ENCODE measurements around the gene LRFN2.

The LRFN2 gene

DNA sequence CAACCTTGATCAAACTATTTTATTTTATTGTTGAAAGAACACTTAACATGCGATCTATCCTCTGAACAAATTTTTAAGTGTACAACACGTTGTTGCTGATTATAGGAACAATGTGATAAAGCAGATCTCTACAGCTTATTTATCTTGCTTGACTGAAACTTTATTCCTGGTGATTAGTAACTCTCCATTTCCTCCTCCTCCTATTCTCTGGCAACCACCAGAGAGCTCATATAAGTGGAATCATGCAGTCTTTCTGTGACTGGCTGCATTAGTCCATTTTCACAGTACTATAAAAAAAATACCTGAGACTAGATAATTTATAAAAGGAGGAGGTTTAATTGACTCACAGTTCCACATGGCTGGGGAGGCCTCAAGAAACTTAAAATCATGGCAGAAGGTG is 218.1 kb downstream of the LRFN2 start:
- DNase-seq = no peak

DNA sequence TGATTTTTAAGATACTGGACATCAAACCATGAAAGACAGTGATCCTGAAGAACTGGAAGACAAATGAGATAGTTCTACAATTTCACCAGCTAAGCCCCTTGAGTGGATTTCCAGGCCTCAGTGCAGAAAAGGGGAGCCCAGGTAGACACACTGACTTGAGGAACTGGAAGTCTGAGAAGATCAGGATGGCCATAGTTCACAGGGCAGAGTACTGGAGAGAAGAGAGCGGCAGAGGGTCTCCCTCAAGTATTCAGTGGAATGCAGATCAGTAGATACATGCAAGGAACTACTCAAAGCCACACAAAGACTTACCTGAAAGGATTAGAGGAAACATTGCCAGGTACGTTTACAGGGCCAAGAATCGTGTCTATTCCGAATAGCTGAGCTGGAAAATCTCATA is 224.3 kb downstream of the LRFN2 start:
- DNase-seq = no peak

DNA sequence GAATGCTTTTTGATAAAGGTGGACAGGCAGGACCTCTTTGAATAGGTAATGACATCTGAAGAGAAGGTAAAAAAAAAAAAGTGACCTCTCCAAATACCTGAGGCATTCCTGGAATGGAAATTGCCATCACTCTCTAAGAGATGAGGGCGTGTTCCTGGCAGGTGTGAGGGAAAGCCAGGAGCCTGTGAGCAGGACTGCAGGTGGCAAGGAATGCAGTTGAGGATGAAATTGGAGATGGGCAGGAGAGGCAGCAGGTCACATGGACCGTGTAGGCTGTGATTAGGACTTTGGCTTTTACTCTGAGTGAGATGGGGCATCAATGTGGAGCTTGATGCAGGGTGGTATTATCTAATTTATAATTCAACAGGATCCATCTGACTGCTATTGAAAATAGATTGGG is 227.4 kb downstream of the LRFN2 start:
- DNase-seq = no peak

DNA sequence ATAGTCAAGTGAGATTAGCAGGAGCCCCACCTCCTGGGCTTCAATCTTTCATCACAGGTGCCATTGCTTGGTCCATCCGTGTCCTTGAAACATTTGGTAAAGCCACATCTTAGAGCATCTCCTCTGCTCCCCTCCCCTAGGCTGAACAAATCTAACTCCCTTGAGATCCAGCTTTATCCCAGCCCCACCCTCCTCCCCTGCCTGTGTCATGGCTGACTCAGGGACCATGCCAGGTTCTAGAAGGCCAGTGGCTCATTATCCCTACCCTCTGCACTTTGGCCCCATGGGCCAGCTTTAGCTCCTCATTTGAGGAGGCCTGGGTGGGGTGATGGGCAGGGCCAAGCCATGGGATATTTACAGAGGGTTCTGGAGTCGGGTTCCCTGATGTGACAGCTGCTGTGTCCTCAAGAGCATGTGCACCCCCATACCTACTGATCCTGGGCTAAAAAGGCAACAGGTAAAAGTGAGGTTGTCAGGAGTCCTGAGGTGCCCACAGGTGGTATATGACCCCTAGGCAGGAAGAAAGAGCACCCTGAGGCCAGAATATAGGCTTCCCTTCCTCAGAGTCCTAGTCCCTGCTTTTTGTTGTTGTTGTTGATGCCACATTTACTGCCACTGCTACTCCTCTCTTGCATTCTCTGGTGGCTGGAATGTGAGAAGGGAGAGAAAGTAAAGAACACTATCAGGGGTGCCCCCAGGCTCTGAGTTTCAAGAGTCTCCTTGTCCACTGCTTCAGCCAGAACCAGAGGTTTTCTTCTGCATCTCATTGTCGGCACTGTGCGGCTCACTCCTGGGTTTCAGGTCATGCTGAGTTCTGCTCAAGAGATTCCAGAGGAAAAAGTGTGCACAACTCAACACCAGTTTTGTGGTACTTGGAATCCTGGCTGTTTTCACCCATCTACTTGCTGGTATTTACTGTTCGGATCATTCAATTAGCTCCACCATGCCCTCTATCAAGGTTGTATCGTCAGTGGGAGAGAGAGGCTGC is 228.4 kb downstream of the LRFN2 start:
- DNase-seq = no peak

DNA sequence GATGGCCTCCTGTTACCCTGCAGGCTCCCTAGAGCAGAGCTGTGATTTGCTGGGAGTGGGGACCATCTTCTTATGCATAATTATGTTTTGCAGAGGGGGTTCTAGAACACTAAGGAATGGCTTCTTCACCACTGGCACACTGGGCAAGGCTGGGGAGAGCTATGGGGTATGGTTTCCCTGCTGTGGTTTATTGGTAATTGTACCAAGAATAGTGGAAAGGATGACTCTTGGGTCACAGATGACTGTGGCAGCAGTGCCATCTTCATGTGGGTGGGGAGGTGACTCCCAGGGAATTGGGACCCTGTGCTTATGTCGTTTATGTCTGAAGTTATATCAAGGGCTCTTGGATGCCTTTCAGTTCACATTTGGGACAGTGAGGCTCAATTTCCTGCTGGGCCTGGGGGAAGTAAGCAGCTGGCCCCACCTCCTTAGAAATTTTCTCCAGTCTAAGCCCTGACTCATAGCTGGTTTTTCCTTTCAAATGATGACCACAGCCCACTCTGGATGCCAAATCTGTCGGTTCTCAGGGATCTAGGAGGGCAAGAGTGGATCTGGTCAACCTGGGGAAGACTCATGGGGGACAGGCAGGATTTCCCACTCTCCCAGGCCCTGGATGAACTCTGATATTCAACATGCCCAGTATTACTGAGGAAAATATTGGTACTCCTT is 230.8 kb downstream of the LRFN2 start:
- DNase-seq = no peak

DNA sequence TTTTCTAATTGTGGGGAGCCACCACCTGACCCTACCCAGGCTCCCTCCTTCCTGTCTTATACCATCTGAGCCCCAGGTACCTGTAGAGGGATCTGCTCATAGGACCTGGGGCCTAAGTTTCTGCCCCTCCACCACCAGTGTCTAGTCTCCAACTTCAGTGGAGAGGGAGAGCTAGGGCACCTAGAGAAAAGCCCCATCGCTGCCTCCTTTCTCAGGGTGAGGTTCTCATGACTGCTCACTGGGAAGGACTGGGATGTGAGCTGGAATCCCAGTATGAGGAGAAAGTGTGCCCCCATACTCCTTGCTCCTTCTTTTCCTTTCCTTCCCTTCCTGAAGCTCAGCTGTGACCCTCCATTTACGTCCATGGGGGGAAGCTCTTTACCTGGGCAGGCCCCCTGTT is 231.6 kb downstream of the LRFN2 start:
- no peak for DNase-seq

DNA sequence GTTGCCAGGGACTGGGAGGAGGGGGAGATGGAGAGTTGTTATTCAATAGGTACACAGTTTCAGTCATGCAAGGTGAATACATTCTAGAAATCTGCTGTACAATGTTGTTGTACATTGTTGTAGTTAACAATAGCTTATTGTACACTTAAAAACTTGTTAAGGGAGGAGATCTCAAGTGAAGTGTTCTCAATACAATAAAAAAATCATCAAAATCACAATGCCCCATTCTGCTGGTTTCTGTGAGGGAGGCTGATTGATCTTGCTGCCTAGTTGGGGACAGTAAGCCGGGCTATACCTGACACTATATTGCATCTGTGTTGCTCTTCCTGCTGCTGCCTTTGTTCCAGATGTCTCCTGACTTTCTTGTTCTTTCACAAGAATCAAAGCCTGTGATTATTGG is 232.1 kb downstream of the LRFN2 start:
- DNase-seq = no peak

DNA sequence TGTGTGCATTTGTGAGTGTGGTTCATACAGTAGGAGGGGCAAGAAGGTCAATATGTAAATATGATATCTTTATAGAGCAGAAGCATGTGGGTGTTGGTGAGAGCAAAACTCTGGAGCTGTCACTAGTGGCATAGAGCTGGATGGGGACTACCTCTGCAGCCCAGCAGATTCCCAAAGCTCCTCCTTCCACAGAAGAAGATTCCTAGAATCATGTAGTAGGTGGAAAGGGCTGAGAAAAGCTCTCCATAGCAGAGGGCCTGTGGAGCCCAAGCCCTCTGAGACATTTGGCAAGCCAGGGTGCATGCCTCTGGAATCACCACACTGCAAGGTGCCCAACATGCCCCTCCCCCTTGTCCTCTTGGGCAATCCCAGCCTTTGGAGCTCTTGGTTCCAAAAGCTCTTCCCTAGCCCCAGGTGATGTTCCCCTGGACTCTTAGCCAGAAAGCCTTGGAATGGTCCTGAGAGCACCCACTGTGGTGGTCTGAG is 233.2 kb downstream of the LRFN2 start:
- no peak for DNase-seq

DNA sequence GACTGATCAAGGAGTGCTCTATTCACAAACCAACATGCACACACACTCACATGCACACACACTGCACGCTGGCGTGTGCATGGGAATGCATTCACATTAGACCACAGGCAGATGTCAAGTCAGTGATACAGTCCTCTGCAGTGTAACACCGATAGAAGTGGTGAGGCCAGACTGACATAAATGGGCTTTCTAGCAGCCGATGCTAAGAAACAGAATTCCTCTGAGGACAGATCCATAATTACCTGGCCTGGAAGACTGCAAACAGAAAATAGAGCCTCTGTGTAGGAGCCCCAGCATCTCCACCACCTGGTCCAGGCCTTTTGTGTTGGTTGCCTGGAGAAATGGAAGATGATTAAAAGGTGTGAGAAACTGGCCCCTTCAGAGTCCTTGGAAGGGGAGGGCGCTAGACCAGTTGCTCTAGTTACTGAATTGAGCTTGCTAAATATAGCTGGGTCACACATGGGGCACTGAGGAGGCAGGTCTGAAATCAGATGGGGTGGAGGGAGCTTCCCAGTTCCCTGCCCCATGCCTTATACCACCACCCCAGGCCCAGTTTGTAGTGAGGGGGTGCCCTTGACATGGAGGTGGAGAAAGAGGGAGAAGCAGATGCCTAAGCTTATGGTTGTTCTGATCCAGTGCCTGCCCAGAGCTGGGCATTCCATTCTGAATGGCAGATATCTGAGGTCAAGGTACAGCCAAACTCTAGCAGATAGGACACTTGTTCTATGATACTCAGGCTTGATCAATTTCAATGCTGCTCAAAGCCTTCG is 233.8 kb downstream of the LRFN2 start:
- DNase-seq = no peak

DNA sequence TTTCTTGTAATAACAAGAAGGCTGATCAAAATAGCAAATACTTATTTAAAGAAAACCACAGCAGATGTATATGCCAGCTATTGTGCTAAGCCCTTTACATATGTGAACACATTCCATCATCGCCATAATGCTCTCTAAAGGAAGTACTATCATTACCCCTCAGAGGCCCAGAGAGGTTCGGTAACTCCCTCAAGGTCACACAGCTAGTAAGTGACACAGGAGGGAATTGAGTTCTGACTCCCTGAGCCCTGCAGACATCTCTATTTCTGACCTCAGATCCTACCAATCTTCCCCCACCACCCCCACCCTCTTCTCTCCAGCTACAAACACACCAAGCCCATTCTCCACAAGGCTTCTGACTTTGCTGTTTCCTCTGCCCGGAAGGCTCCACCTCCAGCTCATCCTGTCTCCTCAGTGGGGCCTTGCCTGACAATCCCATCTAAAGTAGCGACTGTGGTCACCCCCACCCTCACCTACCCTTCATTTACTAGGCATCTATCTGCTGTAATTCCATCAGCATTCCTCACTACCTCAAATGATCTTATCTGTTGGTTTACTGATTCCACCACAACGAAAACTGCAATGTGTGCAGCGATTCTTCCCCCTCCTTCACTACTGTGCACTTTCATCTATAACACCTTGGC is 234.5 kb downstream of the LRFN2 start:
- no peak for DNase-seq

DNA sequence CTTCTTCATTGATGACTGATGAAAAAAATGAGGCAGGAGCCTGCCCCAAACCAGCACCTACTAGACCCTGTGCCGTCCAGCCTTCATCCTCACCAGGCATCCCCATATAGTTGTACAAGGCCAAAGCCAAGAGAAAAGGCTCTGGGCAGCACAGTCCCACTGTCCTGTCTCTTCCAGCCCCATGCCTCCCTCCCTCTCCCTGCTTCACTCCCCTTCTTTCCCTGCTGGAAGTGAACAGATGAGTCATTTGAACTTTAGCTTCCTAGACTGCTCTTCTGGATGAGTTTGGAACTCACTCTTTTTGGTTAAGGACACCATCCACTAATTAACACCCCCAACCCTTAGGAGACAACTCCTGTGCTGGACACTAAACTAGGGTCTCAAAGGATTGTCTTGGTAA is 235.2 kb downstream of the LRFN2 start:
- DNase-seq = no peak

DNA sequence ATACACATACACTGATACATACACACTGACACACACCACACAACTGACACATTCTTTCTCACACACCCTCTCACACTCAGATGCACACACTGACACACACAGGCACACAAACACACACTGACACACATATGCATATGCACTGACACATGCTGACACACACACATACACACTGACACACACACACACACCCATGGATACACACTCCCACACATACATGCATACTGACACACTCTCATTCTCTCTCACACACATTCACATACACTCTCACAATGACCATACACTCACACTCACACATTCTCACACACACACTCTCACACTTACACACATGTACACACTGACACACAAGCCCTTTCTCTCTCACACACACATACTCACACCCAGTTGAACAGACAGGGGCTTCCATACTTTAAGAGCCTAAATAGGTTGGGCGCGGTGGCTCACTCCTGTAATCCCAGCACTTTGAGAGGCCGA is 236.4 kb downstream of the LRFN2 start:
- DNase-seq = no peak

DNA sequence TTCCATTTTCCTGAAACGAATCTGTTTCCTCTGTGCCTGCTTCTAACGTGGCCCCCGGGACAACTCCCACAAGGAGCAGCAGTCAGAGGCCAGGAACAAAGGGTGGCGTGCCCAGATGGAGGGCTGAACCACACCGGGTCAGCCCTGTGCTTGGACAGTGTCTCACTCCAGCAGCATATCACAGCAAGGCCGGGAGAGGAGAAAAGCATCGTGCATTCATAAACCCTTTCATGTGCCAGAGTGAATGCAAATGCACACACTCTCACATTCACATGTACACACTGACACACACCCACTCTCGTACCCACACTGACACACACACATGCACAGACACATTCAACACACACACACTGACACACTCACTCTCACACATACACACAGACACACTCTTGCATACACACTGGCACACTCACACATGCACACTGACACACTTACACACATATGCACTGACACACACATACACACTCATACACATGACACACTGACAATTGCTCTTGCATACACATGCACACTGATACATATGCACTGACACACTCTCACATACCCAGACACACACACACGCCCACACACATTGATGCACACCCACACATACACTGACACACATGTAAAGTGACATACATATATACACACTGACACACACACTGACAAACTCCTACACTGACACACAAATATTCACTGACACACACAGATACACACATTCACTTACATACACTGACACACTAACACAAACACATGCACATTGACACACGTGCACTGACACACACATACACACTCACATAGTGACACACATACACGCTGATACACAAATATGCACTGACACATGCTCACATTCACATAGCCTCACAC is 237.0 kb downstream of the LRFN2 start:
- no peak for DNase-seq

DNA sequence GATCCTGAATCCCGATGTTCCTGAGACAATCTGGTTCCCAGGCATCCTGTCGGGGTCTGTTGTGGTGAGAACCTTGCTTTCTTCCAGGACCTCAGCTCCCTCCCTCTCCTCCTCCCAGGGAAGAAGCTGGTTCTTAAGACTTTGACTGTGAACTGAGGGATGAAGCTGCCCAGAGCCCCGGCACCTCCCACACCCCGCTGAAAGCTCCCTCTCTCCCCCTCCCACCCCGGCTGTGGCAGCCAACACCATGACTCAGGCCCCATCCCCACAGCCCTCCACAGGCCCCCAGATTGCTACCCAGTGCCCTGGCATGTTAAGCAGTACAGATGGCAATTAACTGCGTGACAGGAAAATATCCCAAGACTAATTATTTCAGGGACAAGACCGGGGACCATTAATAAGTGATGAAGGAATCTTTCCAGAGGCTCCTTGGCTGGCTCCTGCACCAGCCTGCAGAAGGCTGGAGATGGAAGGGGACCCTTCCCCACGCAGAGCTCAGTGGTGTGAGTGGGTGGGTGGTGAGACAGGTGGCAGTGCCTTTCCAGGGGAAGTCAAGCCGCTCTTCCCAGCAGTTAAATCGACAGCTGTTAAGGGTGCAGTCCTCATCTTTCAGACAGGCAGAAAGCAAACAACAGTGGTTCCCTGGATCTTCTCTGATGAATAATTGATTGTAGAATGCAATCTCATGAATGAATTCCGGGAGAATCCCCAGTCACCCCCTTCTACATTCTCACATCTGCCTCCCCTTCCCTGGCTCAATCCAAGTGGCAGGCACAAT is 237.9 kb downstream of the LRFN2 start:
- no peak for DNase-seq

DNA sequence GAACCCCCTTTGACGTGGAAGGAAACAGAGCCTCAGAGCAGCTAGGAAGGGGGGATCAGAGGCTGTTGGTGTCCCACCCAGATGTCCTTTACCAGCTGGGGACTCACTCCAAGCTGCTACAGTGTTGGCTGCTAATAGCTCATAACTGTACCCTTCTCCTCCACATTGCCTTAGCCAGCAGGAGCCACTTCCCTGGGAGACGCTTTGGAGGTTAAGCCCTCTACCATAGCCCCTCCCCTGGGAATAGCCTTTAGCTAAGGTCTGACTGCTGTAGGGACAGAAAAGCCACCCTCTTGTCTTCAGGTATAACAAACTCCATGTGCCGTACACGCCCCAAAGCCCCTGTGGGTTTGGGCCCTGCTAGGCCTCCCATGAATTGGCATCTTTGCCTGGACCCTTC is 238.6 kb downstream of the LRFN2 start:
- DNase-seq = no peak

DNA sequence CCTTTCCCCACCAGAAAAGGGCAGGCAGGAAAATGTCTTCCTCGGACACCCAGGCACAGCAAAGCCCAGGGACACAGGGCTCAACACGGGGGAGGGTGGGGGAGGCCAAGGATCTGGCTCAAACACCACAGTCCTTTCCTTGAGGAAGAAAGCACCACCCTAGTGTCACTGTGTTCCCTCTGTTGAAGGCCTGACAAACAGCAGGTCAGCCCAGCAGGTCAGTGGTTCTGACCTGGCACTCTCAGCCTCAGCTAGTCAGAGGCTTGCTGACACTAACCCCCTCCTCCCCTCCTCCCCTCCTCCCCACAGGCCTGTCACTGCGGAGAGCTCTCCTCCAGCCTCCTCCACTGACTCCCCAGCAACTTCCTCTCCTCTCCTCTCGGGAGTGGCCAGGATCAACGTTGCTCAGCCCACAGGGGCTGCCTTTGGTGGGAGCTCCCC is 239.6 kb downstream of the LRFN2 start:
- no peak for DNase-seq

DNA sequence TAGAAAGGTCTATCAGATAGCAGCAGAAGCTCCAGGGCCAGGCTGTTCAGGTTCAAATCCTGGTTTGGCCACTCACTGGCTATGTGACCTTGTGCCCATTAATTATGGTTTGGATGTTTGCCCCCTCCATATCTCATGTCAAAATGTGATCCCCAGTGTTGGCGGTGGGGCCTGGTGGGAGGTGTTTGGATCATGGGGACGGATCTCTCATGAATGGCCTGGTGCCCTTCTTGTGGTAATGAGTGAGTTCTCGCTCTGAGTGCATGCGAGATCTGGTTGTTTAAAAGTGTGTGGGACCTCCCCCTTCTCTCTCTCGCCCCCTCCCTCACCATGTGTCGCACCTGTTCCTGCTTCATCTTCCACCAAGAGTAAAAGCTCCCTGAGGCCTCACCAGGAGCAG is 240.9 kb downstream of the LRFN2 start:
- no peak for DNase-seq

DNA sequence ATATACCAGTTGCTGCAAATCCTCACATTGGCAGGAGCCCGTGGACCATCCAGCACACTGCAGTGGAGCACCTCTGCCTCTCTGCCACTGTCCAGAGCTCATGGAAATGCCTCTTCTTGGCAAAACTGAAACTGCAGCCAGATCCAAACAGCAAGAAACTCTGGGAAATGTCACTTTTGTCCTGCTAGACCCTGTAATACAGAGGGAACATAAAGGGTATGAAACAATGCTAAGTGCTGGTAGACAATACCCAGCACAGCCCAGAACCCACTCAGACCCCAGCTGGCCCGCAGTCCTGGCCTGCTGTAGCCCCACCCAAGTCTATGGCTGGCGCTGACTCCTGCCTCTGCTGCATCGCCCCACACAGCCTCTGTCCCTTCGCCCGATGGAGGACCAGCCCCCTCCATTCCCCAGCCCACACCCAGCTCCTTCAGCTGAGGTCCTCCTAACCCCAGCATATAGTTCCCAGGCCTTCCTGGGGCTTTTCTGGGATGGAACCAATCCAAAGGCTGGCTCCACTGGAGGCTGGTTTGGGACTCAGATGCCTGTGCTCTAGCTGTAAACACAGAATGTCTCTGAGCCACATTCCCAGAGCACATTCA is 242.5 kb downstream of the LRFN2 start:
- no peak for DNase-seq

DNA sequence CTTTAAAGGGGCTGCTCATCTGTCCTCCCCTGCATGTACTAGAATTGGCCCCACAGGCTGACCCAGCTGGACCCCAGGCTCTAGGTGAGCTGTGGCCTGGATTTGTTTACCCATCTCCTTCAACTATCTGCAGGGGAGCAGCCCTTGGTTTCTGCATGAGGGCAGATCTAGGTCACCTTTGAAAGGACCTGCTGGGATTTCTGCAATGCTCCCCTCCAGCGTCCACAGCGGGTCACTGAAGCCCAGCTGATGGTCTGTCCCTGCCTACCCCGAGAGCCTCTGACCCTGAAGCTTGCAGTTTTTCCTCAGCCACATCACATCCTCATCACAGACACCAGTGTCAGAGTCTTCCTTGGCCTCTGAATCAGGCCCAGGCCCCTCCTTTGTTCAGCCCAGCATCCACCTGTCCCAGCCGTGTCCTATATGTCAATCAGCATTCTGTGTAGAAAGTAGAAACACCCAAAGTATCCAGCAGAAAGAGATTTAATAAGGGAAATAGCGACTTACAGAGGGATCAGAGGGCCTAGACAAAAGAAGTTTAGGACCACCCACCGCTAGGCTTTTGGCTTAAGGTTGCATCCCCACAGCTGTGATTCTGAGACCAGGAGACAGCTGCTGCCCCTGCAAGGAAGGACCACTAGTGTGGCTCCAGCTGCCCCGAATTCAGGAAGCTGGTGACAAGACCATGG is 243.1 kb downstream of the LRFN2 start:
- DNase-seq = no peak
